ENCODE measurements around the gene OSMR.

OSMR gene

GRCh38 chr5:38941912-38942311 is 96.1 kb downstream of the OSMR start:
- Histone ChIP-seq H3K4me3 (ENCODE audit: low read length) (no peak overlapping the region), H3K9ac (ENCODE audit: low read length) (no peak overlapping the region), H3K27ac (ENCODE audit: low read depth, low read length) (no peak overlapping the region), H3K36me3 (ENCODE audit: control insufficient read depth, insufficient read depth, low read length) (peaks cover 8% of the 10 kb centered on the region), H3K27me3 (ENCODE audit: control insufficient read depth, insufficient read depth, low read length) (no peaks in the 10 kb centered on the region), H3K4me1 (ENCODE audit: control insufficient read depth, insufficient read depth, low read length) (no peaks in the 10 kb centered on the region)

GRCh38 chr5:38944282-38944681 is 98.5 kb downstream of the OSMR start:
- no peaks in the 10 kb centered on the region for H3K27me3 ChIP-seq (ENCODE audit: control insufficient read depth, insufficient read depth, low read length)
- no peak overlapping the region for H3K9ac ChIP-seq (ENCODE audit: low read length)
- H3K4me1 ChIP-seq (ENCODE audit: control insufficient read depth, insufficient read depth, low read length): no peaks in the 10 kb centered on the region
- H3K27ac ChIP-seq (ENCODE audit: low read depth, low read length): no peak overlapping the region
- no peak overlapping the region for H3K4me3 ChIP-seq (ENCODE audit: low read length)
- H3K36me3 ChIP-seq (ENCODE audit: control insufficient read depth, insufficient read depth, low read length): peaks cover 10% of the 10 kb centered on the region

DNA sequence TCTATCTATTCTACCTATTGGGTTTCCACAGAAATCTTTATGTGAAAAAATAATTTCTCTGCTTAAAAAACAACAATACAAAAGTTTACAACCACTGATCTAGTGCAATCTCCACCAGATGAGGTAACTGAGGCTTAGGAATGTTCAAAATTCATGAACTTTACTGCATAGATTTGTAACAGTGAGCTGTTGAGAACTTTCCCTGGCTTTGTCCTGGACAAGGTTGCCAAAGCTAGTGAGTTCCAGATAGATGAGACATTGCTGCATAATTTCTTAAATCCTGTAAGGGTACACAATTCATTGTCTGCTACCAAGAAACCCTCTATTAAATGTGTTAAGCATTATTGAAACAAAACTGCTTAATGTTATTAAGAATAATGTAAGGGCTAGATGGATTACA is 102.7 kb downstream of the OSMR start:
- Histone ChIP-seq H3K27me3 (ENCODE audit: control insufficient read depth, insufficient read depth, low read length) (no peaks in the 10 kb centered on the region), H3K27ac (ENCODE audit: low read depth, low read length) (no peak overlapping the region), H3K4me3 (ENCODE audit: low read length) (no peak overlapping the region), H3K36me3 (ENCODE audit: control insufficient read depth, insufficient read depth, low read length) (peaks cover 22% of the 10 kb centered on the region), H3K9ac (ENCODE audit: low read length) (no peak overlapping the region), H3K4me1 (ENCODE audit: control insufficient read depth, insufficient read depth, low read length) (no peaks in the 10 kb centered on the region)

DNA sequence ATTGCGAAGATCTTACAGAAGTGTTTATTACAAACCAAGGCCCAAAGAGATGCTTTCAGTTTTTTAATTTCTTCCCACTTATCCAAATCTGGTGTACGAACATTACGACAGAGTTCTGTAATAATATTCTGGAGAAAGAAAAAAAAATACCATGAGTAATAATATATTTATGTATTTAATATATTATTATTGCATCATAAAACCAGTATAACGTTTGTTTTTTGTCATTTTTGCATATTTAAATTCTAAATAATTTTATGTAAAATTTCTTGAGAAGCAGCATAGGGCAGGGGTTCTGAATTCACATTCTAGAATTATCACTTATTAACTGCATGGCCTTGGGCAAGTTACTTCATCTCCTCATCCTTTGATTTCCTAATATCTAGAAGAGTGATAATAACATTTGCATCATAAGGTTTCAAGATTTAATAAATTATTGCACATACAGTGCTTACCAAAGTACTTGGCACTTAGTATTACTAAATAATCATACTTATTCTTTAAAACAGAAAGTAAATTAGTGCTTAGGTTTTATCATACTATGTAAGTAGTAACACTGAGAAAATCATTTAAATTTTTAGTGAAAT is 107.7 kb downstream of the OSMR start:
- Histone ChIP-seq H3K27me3 (ENCODE audit: control insufficient read depth, insufficient read depth, low read length) (no peaks in the 10 kb centered on the region), H3K4me1 (ENCODE audit: control insufficient read depth, insufficient read depth, low read length) (no peaks in the 10 kb centered on the region), H3K36me3 (ENCODE audit: control insufficient read depth, insufficient read depth, low read length) (peaks cover 21% of the 10 kb centered on the region), H3K4me3 (ENCODE audit: low read length) (no peak overlapping the region), H3K27ac (ENCODE audit: low read depth, low read length) (no peak overlapping the region), H3K9ac (ENCODE audit: low read length) (no peak overlapping the region)

DNA sequence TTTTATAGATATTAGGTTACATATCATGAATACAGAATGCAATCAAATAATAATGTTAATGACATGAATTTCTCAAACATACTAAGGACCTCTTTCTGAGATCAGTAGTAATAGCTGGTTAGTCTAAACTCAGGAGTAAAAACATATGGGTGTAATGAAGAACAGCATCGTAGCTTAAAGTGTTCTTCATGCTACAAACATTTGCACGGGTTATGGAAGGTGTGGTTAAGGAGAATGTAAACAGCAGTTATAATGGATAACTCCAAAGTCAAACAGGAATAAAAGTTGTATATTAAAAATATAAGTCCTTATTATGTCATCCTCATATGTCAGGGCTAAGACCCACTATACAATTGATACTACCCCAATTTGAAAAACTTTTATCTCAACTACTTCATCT is 115.9 kb downstream of the OSMR start:
- no peak overlapping the region for H3K27ac ChIP-seq (ENCODE audit: low read depth, low read length)
- H3K4me3 ChIP-seq (ENCODE audit: low read length): no peak overlapping the region
- no peaks in the 10 kb centered on the region for H3K4me1 ChIP-seq (ENCODE audit: control insufficient read depth, insufficient read depth, low read length)
- H3K36me3 ChIP-seq (ENCODE audit: control insufficient read depth, insufficient read depth, low read length): peaks cover 8% of the 10 kb centered on the region
- H3K9ac ChIP-seq (ENCODE audit: low read length): no peak overlapping the region
- no peaks in the 10 kb centered on the region for H3K27me3 ChIP-seq (ENCODE audit: control insufficient read depth, insufficient read depth, low read length)

- H3K27me3 ChIP-seq (ENCODE audit: control insufficient read depth, insufficient read depth, low read length): no peaks in the 10 kb centered on the region
- no peak overlapping the region for H3K9ac ChIP-seq (ENCODE audit: low read length)
- no peaks in the 10 kb centered on the region for H3K4me1 ChIP-seq (ENCODE audit: control insufficient read depth, insufficient read depth, low read length)
- no peak overlapping the region for H3K4me3 ChIP-seq (ENCODE audit: low read length)
- no peak overlapping the region for H3K27ac ChIP-seq (ENCODE audit: low read depth, low read length)
- H3K36me3 ChIP-seq (ENCODE audit: control insufficient read depth, insufficient read depth, low read length): peaks cover 6% of the 10 kb centered on the region
Measured at GRCh38 chr5:38968665-38969064, 122.9 kb downstream of the OSMR start.

DNA sequence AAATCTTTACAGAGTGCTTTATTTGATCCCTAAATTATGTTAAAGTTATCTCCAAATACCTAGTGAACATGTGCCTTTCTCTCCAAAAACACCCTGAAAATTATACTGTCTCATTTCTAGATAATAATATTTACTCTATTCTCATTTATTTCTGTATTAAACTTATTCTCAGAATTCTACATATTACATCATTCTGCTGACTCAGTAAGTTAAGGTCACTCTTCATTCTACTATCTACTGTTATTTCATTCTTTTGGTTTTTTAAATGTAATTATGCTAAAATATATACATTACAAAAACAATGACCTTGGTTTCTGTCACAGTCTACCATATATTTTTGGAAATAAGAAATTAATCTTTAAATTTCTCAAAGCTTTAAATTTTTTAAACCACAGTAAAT is 132.2 kb downstream of the OSMR start:
- Histone ChIP-seq H3K27me3 (ENCODE audit: control insufficient read depth, insufficient read depth, low read length) (no peaks in the 10 kb centered on the region), H3K9ac (ENCODE audit: low read length) (no peak overlapping the region), H3K4me3 (ENCODE audit: low read length) (no peak overlapping the region), H3K36me3 (ENCODE audit: control insufficient read depth, insufficient read depth, low read length) (peaks cover 2% of the 10 kb centered on the region), H3K4me1 (ENCODE audit: control insufficient read depth, insufficient read depth, low read length) (no peaks in the 10 kb centered on the region), H3K27ac (ENCODE audit: low read depth, low read length) (no peak overlapping the region)

GRCh38 chr5:38979535-38979934 is 133.7 kb downstream of the OSMR start:
- Histone ChIP-seq H3K4me1 (ENCODE audit: control insufficient read depth, insufficient read depth, low read length) (no peaks in the 10 kb centered on the region), H3K27me3 (ENCODE audit: control insufficient read depth, insufficient read depth, low read length) (no peaks in the 10 kb centered on the region), H3K36me3 (ENCODE audit: control insufficient read depth, insufficient read depth, low read length) (peaks cover 2% of the 10 kb centered on the region), H3K4me3 (ENCODE audit: low read length) (no peak overlapping the region), H3K27ac (ENCODE audit: low read depth, low read length) (no peak overlapping the region), H3K9ac (ENCODE audit: low read length) (no peak overlapping the region)
